Astrocyte (in vitro differentiated cells and primary cell): Measurements from ENCODE around the gene CNTN3.

Experiments used
- CTCF ChIP-seq: IDR thresholded peaks from 2 replicates; pipeline ENCODE4 v1.5.1; 2011; ENCODE audit warnings: low read depth, mild to moderate bottlenecking, inconsistent platforms, low read length, moderate library complexity; ENCODE audit not compliant: insufficient read depth
- EZH2 ChIP-seq: IDR thresholded peaks from 2 replicates; pipeline ENCODE4 v1.6.1; 2012; ENCODE audit warnings: mild to moderate bottlenecking, low read length, inconsistent platforms; ENCODE audit not compliant: insufficient read depth

GRCh38 chr3:74633021-74633420 is 18.6 kb upstream of the CNTN3 start:
- TF ChIP-seq CTCF (no peak), EZH2 (no peak)
